HG03108 (cell line): ENCODE measurements around the gene MRPL46.
"Not testable (repeated sequence)": the region's sequence is repeated elsewhere in the genome, so short reads cannot be mapped to it uniquely, and the experiment has no call there.

ENCODE experiments used
- ATAC-seq: cut with Tn5 transposase; IDR thresholded peaks from one replicate; pipeline ENCODE4 v1.9.1; 2021; ENCODE audit warnings: moderate library complexity; ENCODE audit not compliant: unreplicated experiment

Gene MRPL46

GRCh38 chr15:88447206-88447605 is 20.0 kb downstream of the MRPL46 start:
- no peak for ATAC-seq

GRCh38 chr15:88441076-88441730 is 26.0 kb downstream of the MRPL46 start:
- ATAC-seq = no peak

- ATAC-seq = no peak
Measured at GRCh38 chr15:88440021-88440420, 27.2 kb downstream of the MRPL46 start.

GRCh38 chr15:88438181-88438580 is 29.0 kb downstream of the MRPL46 start:
- ATAC-seq = no peak

- ATAC-seq = not testable (repeated sequence)
Measured at GRCh38 chr15:88434106-88434505, 33.1 kb downstream of the MRPL46 start.

- ATAC-seq = no peak
Measured at GRCh38 chr15:88433046-88433685, 34.0 kb downstream of the MRPL46 start.

- no peak for ATAC-seq
Measured at GRCh38 chr15:88431441-88431840, 35.7 kb downstream of the MRPL46 start.

- ATAC-seq = no peak
Measured at GRCh38 chr15:88430051-88430450, 37.1 kb downstream of the MRPL46 start.

GRCh38 chr15:88428805-88429605 is 38.2 kb downstream of the MRPL46 start:
- no peak for ATAC-seq

- ATAC-seq = no peak
Measured at GRCh38 chr15:88428053-88428452, 39.1 kb downstream of the MRPL46 start.

- ATAC-seq = no peak
Measured at GRCh38 chr15:88426304-88426703, 40.9 kb downstream of the MRPL46 start.

- ATAC-seq = no peak
Measured at GRCh38 chr15:88423331-88423730, 43.9 kb downstream of the MRPL46 start.

- ATAC-seq = no peak
Measured at GRCh38 chr15:88419830-88420229, 47.4 kb downstream of the MRPL46 start.
